Inferior parietal cortex (tissue), 1 donor: Measurements from ENCODE around the gene C20orf144.
"Not testable (repeated sequence)": the region's sequence is repeated elsewhere in the genome, so short reads cannot be mapped to it uniquely, and the experiment has no call there.

Experiments used
- DNase-seq: peaks from one replicate; pipeline ENCODE4 v3.0.0-alpha.2; 2016; ENCODE audit errors: extremely low spot score

C20orf144 gene

DNA sequence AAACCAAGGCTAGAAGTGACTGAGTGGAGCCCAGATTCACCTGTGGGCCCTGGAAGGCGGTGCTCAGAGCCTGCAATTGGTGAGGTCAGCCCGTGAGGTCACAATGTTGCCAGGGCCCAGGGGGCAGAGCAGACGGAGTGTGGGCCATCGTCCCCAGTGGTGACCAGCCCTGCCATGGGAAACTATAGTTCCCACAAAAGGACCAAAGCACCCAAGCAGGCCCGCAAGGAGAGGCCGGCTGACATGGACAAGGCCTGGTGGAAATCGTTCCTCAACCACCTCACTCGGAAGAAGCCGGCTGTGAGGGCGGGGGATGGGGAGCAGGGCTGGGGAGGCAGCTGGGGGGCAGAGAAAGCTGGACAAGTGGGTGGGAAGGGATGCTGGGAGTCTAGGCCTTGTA lies at the start of gene C20orf144:
Gene C20orf144 (plus strand): TSS at position 156 of the 400 bp plus-strand sequence. CDS start 19 bp downstream, at position 175.
- DNase-seq = no peak

DNA sequence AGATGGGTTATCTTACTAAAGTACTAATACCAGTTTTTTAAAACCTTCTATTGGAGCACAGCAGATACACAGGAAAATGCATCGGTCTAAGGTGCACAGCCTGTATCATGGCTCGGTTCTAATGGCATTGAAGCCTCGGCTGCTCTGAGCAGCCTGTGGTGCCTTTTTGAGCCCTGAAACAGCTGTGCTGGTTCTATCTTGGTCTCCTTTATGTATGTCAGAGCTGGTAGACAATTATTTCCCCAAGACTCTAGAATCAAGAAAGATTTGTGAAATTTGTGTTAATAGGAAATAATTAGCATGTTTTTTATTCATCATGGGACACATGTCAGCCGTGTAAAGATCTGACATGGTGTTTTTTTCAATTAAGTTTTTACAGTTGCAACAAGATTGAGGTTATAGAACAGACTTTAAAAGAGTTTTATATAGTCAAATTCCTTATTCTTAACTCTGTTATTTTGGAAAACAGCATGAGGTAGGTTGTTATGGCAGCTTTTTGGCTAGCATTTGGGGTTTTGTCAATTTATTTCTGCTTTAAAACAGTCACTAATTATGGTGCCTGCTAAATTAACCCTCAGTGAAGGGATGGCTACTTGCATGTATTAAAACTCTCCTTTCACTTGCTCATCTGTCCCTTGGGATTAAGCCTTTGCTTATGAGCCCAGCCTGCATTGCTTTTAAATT lies 40.3 kb upstream of the C20orf144 start:
- DNase-seq = no peak

DNA sequence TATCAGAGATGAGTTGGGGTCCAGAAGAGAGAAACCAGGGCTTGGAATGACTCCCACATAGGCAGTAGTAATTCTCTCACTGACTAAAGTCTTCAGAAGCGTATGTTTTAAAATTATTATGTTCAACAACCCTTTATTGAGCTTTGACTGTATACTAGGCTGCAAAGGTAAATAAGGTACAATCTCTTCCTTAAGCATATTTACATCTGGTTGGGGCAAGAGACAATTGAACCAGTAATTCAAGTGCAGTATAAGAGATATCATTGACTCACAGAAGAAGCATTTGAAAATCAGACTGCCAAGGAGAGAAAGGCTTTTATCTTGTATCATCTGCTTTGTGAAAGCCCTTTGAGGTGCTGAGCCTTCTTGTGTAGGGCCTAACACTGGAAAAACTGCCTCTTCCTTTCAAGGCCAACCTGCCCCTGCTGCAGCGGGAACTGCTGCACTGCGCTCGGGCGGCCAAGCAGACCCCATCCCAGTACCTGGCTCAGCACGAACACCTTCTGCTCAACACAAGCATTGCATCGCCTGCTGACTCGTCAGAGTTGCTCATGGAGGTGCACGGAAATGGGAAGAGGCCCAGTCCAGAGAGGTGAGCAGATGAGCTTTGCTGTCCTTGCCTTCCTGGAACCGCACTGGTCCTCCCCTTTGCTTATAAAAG lies 39.3 kb upstream of the C20orf144 start:
- no peak for DNase-seq

DNA sequence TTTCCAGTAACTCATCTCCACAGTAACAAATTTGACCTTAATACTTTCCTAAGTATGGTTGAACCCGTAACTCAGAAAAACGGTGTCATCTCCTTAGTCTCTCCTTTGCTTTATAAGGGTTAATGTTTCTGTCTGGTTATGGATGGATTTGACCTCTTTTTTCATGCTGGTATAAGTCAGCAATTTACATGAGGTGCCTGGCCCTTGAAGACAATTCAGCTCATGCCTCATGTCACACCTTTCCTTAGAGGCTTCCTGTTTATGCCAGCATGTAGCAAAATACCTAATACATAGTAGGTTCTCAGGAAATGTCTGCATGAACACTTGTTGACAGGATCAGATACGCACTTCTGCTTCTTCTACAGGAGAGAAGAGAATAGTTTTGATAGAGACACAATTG lies 37.7 kb upstream of the C20orf144 start:
- no peak for DNase-seq

DNA sequence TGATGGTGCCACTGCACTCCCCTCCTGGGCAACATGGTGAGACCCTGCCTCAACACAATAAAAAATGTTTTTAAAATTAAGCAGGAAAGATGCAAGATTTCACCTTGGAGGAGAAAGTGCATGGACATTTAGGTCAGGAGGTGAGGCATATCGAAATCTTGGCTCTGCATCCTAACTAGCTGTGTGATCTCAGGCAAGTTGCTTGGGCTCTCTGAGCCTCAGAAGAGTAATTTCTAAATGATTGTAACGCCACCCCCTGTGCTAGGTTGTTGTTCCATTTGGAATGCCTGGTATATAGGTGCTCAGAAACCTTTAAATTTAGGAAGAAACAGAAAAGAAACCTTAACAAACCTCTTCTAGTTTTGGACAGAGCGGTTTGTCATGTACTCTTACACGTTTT lies 35.9 kb upstream of the C20orf144 start:
- DNase-seq = no peak

DNA sequence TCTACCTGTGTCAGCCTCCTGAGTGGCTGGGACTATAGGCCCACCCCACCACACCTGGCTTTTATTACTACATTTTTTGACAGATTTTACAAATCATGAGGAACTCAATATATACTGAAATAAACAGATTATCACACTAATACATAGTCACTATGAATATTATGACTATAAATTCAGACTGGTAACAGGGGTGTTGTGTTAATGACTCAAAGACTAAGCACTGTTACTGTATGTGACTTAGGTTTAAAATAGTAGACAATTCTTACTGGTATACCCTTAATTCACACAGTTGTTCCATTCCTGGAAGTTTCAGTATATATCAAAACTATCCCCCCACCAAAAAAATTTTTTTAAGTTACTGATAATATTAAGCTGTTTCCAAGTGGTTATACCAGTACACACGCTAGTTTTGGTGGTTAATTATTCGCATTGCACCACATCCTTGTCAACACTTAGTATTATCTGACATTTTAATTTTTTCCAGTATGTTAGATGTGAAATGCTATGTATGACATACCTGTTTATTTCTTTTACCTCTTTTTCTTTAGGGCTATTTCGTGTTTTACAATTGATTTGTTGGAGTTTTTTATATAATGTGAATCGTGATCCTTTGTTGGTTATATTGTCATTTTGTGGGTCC lies 34.4 kb upstream of the C20orf144 start:
- no peak for DNase-seq

DNA sequence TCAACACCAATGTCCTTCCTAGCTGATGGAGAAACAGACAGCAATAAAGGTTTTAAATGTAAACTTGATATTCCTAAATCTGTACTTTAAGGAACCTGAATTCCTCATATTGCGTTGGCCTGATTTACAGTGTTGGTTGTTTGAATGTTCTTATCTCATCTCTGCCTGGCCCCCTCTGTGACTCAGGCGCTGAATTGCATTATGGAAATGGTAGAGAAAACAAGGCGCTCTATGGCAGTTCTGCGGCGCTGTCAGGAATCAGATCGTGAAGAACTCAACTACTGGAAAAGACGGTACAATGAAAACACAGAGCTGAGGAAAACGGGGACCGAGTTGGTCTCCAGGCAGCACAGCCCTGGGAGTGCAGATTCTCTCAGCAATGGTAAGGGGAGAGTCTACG lies 32.6 kb upstream of the C20orf144 start:
- no peak for DNase-seq

DNA sequence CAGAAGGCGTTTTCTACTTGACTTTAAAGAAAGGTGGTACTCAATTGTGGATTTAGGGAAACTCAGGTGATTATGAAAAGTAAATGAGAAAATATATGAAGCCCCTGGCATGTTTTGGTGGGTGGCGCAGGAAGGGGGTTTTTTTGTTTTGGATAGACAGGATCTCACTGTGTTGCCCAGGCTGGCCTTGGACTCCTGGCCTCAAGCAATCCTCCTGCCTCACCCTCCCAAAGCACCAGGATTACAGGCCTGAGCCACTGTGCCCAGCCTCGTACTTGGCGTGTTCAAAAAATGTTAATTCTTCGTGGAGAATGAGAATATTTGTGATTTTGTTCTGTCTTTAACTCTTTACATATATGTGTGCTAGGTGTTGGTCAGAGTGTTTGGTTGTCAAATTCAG lies 32.1 kb upstream of the C20orf144 start:
- no peak for DNase-seq

DNA sequence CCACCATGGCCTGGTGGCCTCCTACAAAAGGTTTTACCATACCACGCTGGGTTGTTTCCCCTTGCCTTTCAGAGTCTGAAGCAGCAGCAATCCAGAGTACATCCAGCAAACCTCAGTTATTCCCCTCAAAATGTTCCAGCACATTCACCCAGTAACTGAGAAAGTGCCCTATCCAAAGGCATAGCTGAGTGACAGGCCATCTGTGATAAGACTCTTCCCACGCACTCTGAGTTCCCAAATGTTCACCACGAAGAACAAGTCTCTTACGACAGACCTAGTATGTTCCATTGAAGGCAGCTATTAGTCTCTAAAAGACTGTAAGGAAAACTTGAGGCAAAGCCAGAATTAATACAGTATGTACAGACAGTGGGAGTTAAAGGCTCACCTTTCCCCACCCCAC lies 31.6 kb upstream of the C20orf144 start:
- no peak for DNase-seq

DNA sequence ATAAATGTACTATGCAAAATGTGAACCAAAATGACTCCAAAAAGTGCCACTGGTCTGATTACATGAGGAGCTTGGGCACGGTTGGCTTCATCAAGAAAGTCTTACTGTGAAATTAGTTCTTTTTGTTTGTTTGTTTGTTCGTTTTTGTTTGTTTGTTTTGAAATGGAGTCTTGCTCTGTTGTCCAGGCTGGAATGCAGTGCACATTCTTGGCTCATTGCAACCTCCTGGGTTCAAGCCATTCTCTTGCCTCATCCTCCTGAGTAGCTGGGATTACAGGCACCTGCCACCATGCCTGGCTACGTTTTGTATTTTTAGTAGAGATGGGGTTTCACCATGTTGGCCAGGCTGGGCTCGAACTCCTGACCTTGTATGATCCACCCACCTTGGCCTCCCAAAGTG lies 30.2 kb upstream of the C20orf144 start:
- DNase-seq = not testable (repeated sequence)

DNA sequence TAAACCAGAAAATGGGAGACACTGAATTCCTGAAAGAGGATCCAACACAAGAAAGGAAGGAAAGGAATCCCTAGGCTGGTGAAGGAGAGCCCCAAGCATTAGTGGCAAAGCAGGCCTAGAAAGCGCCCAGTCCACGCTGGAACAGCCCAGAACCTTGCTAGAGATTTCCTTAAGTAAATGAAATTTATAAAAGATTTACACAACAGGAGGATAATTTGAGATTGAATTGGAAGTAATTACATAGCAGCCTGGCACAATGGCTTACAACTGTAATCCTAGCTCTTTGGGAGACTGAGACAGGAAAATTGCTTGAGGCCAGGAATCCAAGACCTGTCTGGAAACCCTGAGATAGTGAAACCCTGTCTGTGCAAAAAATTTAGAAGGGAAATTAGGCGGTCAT lies 26.8 kb upstream of the C20orf144 start:
- no peak for DNase-seq

DNA sequence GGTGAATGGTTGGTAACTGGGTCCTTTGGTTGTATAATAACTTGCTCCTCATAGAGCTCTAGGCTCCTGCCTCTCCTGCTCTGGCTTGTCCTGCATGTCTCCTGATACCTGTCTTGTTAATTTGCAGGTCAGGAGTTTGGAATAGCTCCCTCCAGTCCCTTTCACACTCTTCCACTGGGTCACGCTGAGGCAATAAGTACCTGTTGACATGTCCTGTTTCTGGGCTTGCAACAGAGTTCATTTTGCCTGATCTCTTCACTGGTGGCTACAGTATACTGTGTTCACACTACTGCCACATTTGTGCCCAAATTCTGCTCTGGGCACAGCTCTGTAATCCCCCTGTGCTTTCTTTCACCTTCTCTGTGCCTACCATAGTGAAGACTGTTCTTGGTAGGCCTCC lies 25.4 kb upstream of the C20orf144 start:
- DNase-seq = no peak

DNA sequence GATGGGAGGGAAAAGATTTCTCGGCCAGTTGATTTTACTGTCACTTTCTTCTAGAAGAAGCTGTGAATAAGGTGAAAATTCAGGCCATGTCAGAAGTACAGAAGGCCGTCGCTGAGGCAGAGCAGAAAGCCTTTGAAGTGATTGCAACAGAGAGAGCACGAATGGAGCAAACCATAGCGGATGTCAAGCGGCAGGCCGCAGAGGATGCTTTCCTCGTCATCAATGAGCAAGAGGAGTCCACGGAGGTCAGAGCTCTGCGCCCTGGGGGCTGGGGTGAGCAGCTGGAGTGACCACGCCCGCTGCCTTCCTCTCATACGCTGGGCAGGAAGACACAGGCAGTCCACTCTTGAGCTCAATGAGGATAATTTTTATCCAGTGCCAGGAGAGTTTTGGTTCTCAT lies 21.8 kb upstream of the C20orf144 start:
- no peak for DNase-seq

DNA sequence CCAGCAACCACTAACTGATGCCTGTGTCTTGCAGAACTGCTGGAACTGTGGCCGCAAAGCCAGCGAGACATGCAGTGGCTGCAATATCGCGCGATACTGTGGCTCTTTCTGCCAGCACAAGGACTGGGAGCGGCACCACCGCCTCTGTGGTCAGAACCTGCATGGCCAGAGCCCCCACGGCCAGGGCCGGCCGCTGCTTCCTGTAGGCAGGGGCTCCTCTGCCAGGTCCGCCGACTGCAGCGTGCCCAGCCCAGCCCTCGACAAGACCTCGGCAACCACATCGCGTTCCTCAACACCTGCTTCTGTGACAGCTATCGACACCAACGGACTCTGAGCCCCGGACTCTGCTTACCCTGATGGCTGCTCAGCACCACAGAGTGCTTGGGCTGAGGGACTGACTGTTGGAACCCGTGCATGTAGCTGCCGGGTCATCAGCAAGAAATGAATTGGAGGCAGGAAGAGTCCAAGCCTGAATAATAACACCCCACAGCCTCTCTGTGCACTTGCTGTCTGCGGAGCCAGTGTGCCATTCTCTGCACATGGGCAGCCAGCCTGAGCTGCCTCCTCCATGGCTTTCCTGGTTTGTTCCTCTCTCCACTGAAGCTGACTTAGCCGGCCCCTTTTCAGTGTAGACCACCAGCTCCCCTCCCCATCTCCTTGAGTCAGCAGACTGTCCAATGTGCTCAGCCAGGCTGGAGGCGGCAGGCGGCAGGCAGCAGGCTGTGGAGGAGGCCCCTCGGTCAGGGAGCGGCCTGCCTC lies 17.6 kb upstream of the C20orf144 start:
- DNase-seq = no peak

DNA sequence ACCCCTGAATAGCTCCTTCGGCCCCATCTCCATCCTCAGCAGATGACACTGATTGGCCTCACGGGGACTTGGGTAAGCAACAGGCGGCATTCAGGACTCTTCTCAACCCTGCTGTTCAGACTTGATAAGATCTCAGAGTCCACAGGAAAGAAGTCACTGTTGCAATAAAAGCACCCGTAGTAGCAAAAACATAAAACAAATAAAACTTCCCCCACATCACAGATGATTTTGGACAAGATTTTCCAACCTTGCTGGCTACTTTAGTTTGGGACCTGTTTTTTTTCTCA lies 17.1 kb upstream of the C20orf144 start:
- no peak for DNase-seq

DNA sequence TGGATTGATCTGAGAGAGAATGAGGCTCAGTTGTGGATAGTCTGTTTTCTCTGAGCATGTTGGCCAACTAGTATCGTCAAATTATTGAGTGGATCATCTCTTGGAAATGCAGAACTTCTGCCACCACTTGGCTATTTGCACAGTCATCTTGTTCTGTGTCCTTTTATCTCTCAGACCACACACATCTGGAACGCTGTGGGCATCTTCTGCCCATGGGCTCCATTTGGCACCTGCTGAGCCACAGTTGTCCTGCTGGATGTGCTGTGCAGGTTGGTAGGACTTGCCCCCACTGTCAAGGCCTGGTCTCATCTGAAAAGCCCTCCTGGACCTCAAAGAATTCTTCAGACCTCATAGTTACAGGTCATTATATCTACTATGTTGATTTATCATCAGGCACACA lies 16.7 kb upstream of the C20orf144 start:
- no peak for DNase-seq

DNA sequence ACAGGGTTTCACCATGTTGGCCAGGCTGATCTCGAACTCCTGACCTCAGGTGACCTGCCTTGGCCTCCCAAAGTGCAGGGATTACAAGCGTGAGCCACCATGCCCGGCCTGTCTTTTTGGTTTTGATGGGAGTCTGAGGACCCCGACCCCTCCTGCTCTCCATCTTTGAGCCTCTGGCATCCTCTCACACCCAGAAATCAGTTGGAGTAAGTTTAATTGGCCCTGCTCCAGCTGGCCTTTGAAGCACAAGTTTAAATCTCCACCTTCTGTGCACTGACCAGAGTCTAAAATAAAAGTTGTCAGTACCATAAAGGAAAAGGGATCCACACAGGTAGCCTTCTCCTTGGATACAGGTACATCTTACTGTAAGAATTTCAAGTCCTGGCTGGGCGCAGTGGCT lies 15.9 kb upstream of the C20orf144 start:
- DNase-seq = no peak

DNA sequence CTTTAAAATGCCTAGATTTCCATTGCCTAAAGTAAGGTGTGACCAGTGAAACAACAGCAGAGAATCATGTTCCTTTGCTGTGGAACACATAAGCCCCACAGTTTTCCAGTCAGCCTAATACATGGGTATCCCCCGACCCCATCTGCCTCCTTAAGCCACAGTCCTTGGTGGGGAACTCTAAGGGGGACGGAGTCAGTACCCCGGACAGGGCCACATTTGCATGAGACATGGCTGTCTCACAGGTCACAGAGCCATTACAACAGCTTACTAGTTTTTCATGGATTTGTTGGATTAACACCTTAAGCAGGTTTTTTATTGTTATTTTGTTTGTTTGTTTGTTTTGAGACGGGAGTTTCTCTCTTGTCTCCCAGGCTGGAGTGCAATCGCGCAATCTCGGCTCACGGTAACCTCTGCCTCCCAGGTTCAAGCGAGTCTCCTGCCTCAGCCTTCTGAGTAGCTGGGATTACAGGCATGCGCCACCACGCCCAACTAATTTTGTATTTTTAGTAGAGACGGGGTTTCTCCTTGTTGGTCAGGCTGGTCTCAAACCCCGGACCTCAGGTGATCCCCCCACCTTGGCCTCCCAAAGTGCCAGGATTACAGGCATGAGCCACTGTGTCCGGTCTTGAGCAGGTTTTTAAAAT lies 15.0 kb upstream of the C20orf144 start:
- DNase-seq = not testable (repeated sequence)

DNA sequence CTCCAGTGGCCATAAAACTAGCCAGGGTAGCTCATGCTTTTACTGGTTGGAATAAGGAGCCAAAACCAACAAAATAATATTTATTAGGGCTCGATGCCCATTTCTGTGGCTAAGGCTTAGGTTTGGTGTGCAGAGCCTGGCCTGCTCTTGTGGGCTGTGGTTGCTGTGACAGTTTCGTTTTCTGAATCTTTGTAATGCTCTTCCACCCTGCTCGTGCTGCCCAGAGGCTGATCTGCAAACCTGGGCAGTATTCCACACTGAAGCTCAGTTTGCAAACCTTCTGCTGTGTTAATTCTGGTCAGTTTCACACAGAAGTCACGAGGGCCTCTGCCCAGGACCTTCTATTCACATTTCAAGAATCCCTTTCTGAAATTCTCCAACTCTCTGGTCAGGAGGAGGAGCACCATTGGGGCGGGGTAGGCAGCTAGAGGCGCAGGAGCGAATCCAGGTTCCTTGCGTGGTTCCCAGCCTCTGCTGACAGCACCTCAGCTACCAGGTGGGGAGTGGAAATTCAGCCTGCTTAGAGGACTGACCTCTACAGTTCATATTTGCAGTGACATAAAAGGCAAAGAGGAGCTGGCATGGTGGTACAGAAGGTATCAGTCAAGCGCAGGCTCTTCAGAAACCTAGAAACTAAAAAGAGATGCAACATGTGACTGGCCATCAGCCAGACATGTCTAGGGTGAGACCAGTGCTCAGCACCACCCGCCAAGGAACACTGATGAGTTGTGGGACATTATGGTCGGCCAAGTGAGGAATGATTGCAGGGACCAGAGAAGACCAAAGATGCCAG lies 14.3 kb upstream of the C20orf144 start:
- DNase-seq = no peak

DNA sequence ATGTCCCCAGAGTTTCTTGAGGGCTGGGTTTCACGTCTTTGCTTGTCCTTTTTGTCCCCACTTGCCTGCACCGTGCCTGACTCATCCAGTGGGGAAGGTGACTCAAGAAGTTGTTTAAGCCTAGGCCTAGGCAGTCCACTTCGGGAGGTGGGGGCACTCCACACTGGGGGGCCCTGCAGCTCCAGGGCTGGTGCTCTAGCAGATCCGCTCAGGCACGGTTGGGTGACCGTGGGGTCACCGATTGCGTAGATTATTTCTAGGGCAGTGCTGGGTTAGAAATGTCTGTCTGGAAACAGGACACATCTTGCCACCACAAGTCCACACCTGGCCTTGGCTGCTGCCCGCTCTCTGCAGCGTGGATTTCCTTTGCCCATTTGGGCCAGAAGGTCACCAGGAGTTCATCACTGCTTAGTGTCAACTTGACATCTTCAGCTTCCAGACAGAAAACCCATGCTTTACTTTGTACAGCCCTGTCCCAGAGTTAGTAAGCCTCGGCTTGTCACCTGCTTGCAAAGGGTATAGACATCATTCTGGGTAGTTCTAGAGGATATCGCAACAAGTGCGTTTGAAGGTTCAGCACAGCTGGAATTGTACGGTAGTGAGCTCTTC lies 13.6 kb upstream of the C20orf144 start:
- no peak for DNase-seq

DNA sequence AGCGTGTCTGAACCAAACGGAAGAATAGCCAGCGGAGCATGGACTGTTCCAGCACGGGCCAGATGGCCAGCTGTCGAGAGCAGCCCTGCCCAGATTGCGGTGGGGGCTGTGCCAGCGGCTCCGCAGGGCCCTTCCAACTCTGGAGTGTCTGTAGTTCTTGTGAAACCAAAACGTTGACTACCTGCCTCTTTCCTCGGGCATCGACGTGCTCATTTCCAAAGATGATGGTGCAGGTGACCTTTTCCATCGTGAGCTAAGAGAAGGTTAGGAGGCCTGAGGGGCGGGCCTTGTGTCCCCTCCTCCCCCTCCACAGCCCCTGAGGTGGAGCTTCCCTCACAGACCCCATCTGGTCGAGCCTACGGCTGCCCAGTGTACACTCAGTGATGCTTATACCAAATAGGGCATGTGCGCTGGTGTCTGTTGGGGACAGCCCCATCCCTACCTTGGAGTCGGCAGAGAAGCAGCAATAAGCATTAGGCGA lies 12.9 kb upstream of the C20orf144 start:
- DNase-seq = no peak
